ENCODE data around the gene CD2BP2. TPM values are rescaled to one million over a fixed set of nuclear protein-coding genes. Genes with fewer than 3 reads are reported as not detected.

CD2BP2 gene
- total and polyA plus RNA-seq, 9 of the 15 experiments (the other 6 are each of a cell fraction or from before 2014, with no cell fraction given), result 3.9 to 51.1 (median 32.8) TPM

DNA sequence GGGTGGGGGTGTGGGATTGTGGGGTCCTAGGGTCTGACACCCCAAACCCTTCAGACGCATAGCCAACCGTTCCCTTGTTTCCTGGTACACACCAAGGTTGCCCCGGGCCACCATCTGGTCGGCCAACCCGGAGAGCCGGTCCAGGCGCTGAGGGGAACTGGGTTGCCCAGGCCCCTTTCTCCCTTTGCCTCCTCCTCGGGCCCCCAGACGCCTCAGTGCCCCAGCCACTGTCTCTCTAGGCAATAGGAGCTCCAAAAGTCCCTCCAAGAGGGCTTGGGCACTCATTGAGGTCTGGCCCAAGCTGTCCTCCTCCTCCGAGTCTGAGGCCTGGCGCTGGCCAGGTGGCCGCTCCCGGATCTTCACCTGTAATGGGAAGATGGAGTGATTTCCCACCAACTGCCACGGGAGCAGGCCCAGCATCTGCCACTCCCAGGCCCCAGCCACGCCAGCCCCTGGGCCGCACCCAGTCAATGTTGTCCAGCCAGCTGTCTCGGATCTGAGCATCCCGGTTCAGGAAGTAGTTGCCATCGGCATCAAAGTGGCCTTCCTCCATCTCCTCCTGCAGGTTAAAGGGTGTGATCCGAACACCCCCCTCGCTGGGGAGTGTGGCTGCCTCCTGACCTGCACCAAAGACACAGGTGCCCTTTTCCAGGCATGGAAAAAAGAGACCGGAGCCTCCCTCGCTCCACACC is 1.5 kb downstream of the CD2BP2 start:
- peak overlapping the region; percentile 96; a peak in 3 of 4 replicates for H3K9ac ChIP-seq (ENCODE audit: insufficient read depth in 1 of 2, low read depth in 2 of 2, low read length in 2 of 2)
- no peaks in the 10 kb centered on the region for H3K9me3 ChIP-seq (replicated peaks; ENCODE audit: control insufficient read depth, insufficient read depth, low read depth, low read length)
- no peak overlapping the region for H3K4me3 ChIP-seq
- no peak overlapping the region for H2AFZ ChIP-seq (ENCODE audit: low read depth, low read length)
- no peak for FAIRE-seq
- in situ Hi-C loops (cut with MboI) (loop anchor here (25.0 kb wide), 1 partner anchor 891 kb away; the partner anchor contains the start of genes BOLA2, SLX1B and SULT1A4), intact Hi-C loops (cut with micrococcal nuclease) (loop anchor here (2.0 kb wide), 1 partner anchor 17 kb away; the partner anchor contains the start of gene TBC1D10B)
- no peaks in the 10 kb centered on the region for H4K20me1 ChIP-seq (replicated peaks; ENCODE audit: control insufficient read depth, insufficient read depth, low read length)
- peaks cover 30% of the 10 kb centered on the region for H3K79me2 ChIP-seq (ENCODE audit: control insufficient read depth, insufficient read depth, low read length)
- H3K4me2 ChIP-seq (ENCODE audit: insufficient read depth, low read length), result peak overlapping the region; percentile 99; the same call in 1 of the 2 replicates
- no peaks in the 10 kb centered on the region for H3K9me1 ChIP-seq (ENCODE audit: control insufficient read depth, insufficient read depth, low read length)
- WGBS (ENCODE audit: insufficient coverage, low coverage, missing lambda C conversion rate), result 84% methylated on average over 19 of the region's 23 CpGs
- ChIA-PET CTCF (ENCODE audit: low intra/inter-chr PET ratio) (no interaction called here), POLR2A (interaction anchor here (0.8 to 8.2 kb wide), 9 partner anchors 9 to 54 kb away, joined by 3 to 77 read pairs (median 6); partner anchors contain the start of genes TBC1D10B and ZNF771)
- no peaks in the 10 kb centered on the region for H3K27me3 ChIP-seq (ENCODE audit: control insufficient read depth in 2 of 2, insufficient read depth in 2 of 2, low read length in 2 of 2)
- BruUV-seq (replicated peaks), result no TSS peak
- H3K4me1 ChIP-seq (replicated peaks in 1 of 2; ENCODE audit: control insufficient read depth in 2 of 2, insufficient read depth in 2 of 2, low read length in 2 of 2), result peaks cover 13 to 41% of the 10 kb centered on the region in 2 experiments; a peak in 4 of 5 replicates
- H3K27ac ChIP-seq (ENCODE audit: extremely low read depth, low read depth, low read length), result no peak overlapping the region; the same call in 1 of the 3 replicates
- peaks cover 60% of the 10 kb centered on the region; the same call in 2 of the 3 replicates for H3K36me3 ChIP-seq (ENCODE audit: control insufficient read depth, insufficient read depth, low read length)
- TF ChIP-seq, protein P1, sequence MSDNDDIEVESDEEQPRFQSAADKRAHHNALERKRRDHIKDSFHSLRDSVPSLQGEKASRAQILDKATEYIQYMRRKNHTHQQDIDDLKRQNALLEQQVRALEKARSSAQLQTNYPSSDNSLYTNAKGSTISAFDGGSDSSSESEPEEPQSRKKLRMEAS (CRISPR knock-in tag; IDR thresholded peaks at IDR 0.05), result 0 out of 2 replicates have a peak, but pooled peaks have one; percentile 21
- TF ChIP-seq NCOA2 (IDR thresholded peaks at IDR 0.05; ENCODE audit: partially characterized antibody in 2 of 2) (no peak), RBFOX2 (IDR thresholded peaks at IDR 0.05; ENCODE audit: low read depth, low read length) (peak; percentile 66), HDAC2 (IDR thresholded peaks at IDR 0.05) (no peak), KAT8 (IDR thresholded peaks at IDR 0.05; ENCODE audit: low read depth) (no peak), POLR2G (IDR thresholded peaks at IDR 0.05; ENCODE audit: low read depth, low read length) (peak; percentile 56; the same call in 1 of the 2 replicates)
- ATAC-seq, result no peak
- DNase-seq (ENCODE audit: extremely low read depth in 1 of 4, low spot score in 3 of 4), result no peak
